Fibroblast of the aortic adventitia (primary cell): ENCODE data around the gene ZSCAN29. TPM values are rescaled to one million over a fixed set of nuclear protein-coding genes. Genes with fewer than 3 reads are reported as not detected.

Experiments used
- DNase-seq: peaks from one replicate; pipeline ENCODE4 v3.0.0-alpha.2; 2010; ENCODE audit warnings: low read depth
- H3K4me3 ChIP-seq: 2 replicates; pipeline ENCODE4 v1.5.1; 2011; ENCODE audit warnings: low read depth, mild to moderate bottlenecking, control low read depth, low read length, moderate library complexity
- CTCF ChIP-seq: IDR thresholded peaks from 2 replicates; pipeline ENCODE4 v1.5.1; 2011; ENCODE audit warnings: mild to moderate bottlenecking, low read length, control low read depth, inconsistent platforms; ENCODE audit not compliant: insufficient read depth
- total RNA-seq: library from RNA; depleted of rRNA; stranded (reverse); fragments of >200 nt; gene quantifications from 2 replicates; pipeline ENCODE4 v1.2.3, GENCODE V29; 2012; ENCODE audit warnings: low replicate concordance

The ZSCAN29 gene
- total RNA-seq, 1 donor = 17.1 TPM

- DNase-seq = no peak
Measured at GRCh38 chr15:43383070-43383469, 12.2 kb upstream of the ZSCAN29 start.

GRCh38 chr15:43382310-43382709, 11.5 kb upstream of the ZSCAN29 start:
- no peak for TF ChIP-seq CTCF
- H3K4me3 ChIP-seq = no peak overlapping the region
- no peak for DNase-seq

More at GRCh38 chr15:43383070-43383469, 12.2 kb upstream of the ZSCAN29 start:
- no peak overlapping the region for H3K4me3 ChIP-seq
- no peak for TF ChIP-seq CTCF

- no peak overlapping the region for H3K4me3 ChIP-seq
- no peak for TF ChIP-seq CTCF
- DNase-seq = no peak
Measured at GRCh38 chr15:43378601-43379000, 7.8 kb upstream of the ZSCAN29 start.

- no peak overlapping the region for H3K4me3 ChIP-seq
- peak; percentile 91 for TF ChIP-seq CTCF
- DNase-seq = peak; percentile 50
Measured at GRCh38 chr15:43376017-43376705, 5.3 kb upstream of the ZSCAN29 start.

GRCh38 chr15:43370310-43370974, 401 bp downstream of the ZSCAN29 start:
- peak overlapping the region; percentile 91 for H3K4me3 ChIP-seq
- no peak for TF ChIP-seq CTCF
- peak; percentile 39 for DNase-seq

- H3K4me3 ChIP-seq = no peak overlapping the region
- DNase-seq = no peak
- TF ChIP-seq CTCF = no peak
Measured at GRCh38 chr15:43361313-43361903, 9.4 kb downstream of the ZSCAN29 start.
